Measurements from ENCODE around the gene RNF157.

DNA sequence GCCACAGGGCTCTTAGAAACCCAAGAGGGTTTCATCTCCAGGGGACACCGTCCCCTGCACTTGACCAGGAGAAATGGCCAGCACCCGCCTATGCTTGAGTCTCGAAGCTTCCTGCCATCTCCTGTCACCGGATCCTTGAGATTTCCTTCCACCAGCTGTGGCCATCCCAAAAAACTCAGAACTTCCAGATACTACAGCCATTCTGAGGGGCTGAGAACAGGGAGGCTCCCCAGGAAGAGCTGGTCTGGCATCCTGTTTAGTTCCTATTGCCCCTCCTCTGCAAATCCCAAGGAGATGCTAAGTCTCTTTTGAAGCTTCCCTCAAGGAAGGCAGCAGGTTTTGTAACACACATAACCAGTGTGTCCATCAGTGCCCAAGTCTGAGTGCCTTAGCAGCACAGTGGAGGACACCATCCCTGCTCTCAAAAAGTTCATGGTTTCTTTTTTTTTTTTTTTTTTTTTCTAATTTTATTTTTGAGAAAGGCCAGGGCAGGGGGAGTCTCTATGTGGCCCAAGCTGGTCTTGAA, 26.8 kb upstream of the RNF157 start:
- TF ChIP-seq, protein P1, sequence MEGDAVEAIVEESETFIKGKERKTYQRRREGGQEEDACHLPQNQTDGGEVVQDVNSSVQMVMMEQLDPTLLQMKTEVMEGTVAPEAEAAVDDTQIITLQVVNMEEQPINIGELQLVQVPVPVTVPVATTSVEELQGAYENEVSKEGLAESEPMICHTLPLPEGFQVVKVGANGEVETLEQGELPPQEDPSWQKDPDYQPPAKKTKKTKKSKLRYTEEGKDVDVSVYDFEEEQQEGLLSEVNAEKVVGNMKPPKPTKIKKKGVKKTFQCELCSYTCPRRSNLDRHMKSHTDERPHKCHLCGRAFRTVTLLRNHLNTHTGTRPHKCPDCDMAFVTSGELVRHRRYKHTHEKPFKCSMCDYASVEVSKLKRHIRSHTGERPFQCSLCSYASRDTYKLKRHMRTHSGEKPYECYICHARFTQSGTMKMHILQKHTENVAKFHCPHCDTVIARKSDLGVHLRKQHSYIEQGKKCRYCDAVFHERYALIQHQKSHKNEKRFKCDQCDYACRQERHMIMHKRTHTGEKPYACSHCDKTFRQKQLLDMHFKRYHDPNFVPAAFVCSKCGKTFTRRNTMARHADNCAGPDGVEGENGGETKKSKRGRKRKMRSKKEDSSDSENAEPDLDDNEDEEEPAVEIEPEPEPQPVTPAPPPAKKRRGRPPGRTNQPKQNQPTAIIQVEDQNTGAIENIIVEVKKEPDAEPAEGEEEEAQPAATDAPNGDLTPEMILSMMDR (IDR thresholded peaks at IDR 0.05) = no peak
- no peak for TF ChIP-seq POLR2A (IDR thresholded peaks at IDR 0.05)

Data from thyroid gland (tissue), 4 donors.